Posterior cingulate gyrus (tissue), 11 donors: ENCODE measurements around the gene SHISA9.

ENCODE experiments used
- DNase-seq, 10 donors: peaks; one replicate each; pipeline versions ENCODE4 v3.0.0 to v3.0.0-alpha.2; 2020 to 2021; ENCODE audit warnings: mixed read lengths in 3 of 10
- intact Hi-C: fragments of 100-400 bp; cut with DNase I; formaldehyde crosslinking; loops from one replicate; pipeline ENCODE4 v1.15.1; 2023

SHISA9 gene

GRCh38 chr16:13062219-13062618 is 160.8 kb downstream of the SHISA9 start:
- DNase-seq, result no peak
- intact Hi-C loops, result no loop called here

GRCh38 chr16:13063457-13063856 is 162.1 kb downstream of the SHISA9 start:
- no peak for DNase-seq
- intact Hi-C loops, result no loop called here

- DNase-seq, result no peak
- intact Hi-C loops, result no loop called here
Observed at GRCh38 chr16:13064821-13065220, 163.4 kb downstream of the SHISA9 start.

- no peak for DNase-seq
- intact Hi-C loops, result no loop called here
Observed at GRCh38 chr16:13067648-13068047, 166.2 kb downstream of the SHISA9 start.

GRCh38 chr16:13068912-13069583 is 167.7 kb downstream of the SHISA9 start:
- DNase-seq, result no peak
- intact Hi-C loops, result no loop called here

- DNase-seq, result peak; percentile 27 to 96 (median 76)
Observed at GRCh38 chr16:13070268-13070667, 168.9 kb downstream of the SHISA9 start.

GRCh38 chr16:13076878-13077277 is 175.5 kb downstream of the SHISA9 start:
- no peak for DNase-seq
- intact Hi-C loops, result no loop called here

More at GRCh38 chr16:13070268-13070667, 168.9 kb downstream of the SHISA9 start:
- intact Hi-C loops, result no loop called here

GRCh38 chr16:13077816-13078215 is 176.4 kb downstream of the SHISA9 start:
- no peak for DNase-seq
- intact Hi-C loops, result no loop called here

- intact Hi-C loops, result no loop called here
- no peak for DNase-seq
Observed at GRCh38 chr16:13080531-13080930, 179.1 kb downstream of the SHISA9 start.

GRCh38 chr16:13081825-13082331 is 180.5 kb downstream of the SHISA9 start:
- intact Hi-C loops, result no loop called here
- DNase-seq, result no peak

- intact Hi-C loops, result no loop called here
- no peak for DNase-seq
Observed at GRCh38 chr16:13083681-13084080, 182.3 kb downstream of the SHISA9 start.

GRCh38 chr16:13084331-13084730 is 182.9 kb downstream of the SHISA9 start:
- intact Hi-C loops, result no loop called here

GRCh38 chr16:13093661-13094060 is 192.3 kb downstream of the SHISA9 start:
- DNase-seq, result no peak
- intact Hi-C loops, result no loop called here

More at GRCh38 chr16:13084331-13084730, 182.9 kb downstream of the SHISA9 start:
- no peak for DNase-seq

GRCh38 chr16:13095061-13095460 is 193.7 kb downstream of the SHISA9 start:
- intact Hi-C loops, result no loop called here
- no peak for DNase-seq

GRCh38 chr16:13098536-13098935 is 197.1 kb downstream of the SHISA9 start:
- no peak for DNase-seq
- intact Hi-C loops, result no loop called here

GRCh38 chr16:13099822-13100221 is 198.4 kb downstream of the SHISA9 start:
- intact Hi-C loops, result no loop called here
- no peak for DNase-seq

- DNase-seq, result no peak
- intact Hi-C loops, result no loop called here
Observed at GRCh38 chr16:13100970-13101369, 199.6 kb downstream of the SHISA9 start.

GRCh38 chr16:13101828-13102227 is 200.4 kb downstream of the SHISA9 start:
- intact Hi-C loops, result no loop called here
- no peak for DNase-seq

- intact Hi-C loops, result no loop called here
- DNase-seq, result no peak
Observed at GRCh38 chr16:13102401-13102800, 201.0 kb downstream of the SHISA9 start.

GRCh38 chr16:13103831-13104530 is 202.6 kb downstream of the SHISA9 start:
- intact Hi-C loops, result no loop called here
- DNase-seq, result no peak

GRCh38 chr16:13104772-13105171 is 203.4 kb downstream of the SHISA9 start:
- DNase-seq, result no peak
- intact Hi-C loops, result no loop called here

- intact Hi-C loops, result no loop called here
- no peak for DNase-seq
Observed at GRCh38 chr16:13105427-13105826, 204.0 kb downstream of the SHISA9 start.
